GM04504 (cell line): ENCODE results near the gene YY1.
"Not testable (repeated sequence)": the region's sequence is repeated elsewhere in the genome, so short reads cannot be mapped to it uniquely, and the experiment has no call there.

Experiments used
- DNase-seq: peaks from one replicate; pipeline ENCODE4 v3.0.0-alpha.2; 2012; ENCODE audit warnings: low read depth

Gene YY1

GRCh38 chr14:100283984-100284881, 45.3 kb downstream of the YY1 start:
- no peak for DNase-seq

GRCh38 chr14:100285021-100285912, 46.3 kb downstream of the YY1 start:
- DNase-seq = no peak

- DNase-seq = no peak
Observed at GRCh38 chr14:100285913-100286400, 47.0 kb downstream of the YY1 start.

- DNase-seq = no peak
Observed at GRCh38 chr14:100286484-100287191, 47.7 kb downstream of the YY1 start.

GRCh38 chr14:100287202-100287997, 48.5 kb downstream of the YY1 start:
- DNase-seq = no peak

GRCh38 chr14:100287998-100288295, 49.0 kb downstream of the YY1 start:
- not testable (repeated sequence) for DNase-seq

- DNase-seq = no peak
Observed at GRCh38 chr14:100288382-100289185, 49.6 kb downstream of the YY1 start.

- no peak for DNase-seq
Observed at GRCh38 chr14:100289916-100290606, 51.1 kb downstream of the YY1 start.

- no peak for DNase-seq
Observed at GRCh38 chr14:100290607-100291304, 51.8 kb downstream of the YY1 start.

- DNase-seq = no peak
Observed at GRCh38 chr14:100291305-100292075, 52.5 kb downstream of the YY1 start.

- DNase-seq = no peak
Observed at GRCh38 chr14:100292301-100292775, 53.4 kb downstream of the YY1 start.

- DNase-seq = no peak
Observed at GRCh38 chr14:100292776-100293461, 54.0 kb downstream of the YY1 start.

GRCh38 chr14:100293497-100294212, 54.7 kb downstream of the YY1 start:
- no peak for DNase-seq

GRCh38 chr14:100294213-100294962, 55.4 kb downstream of the YY1 start:
- DNase-seq = no peak

- DNase-seq = no peak
Observed at GRCh38 chr14:100294963-100295330, 56.0 kb downstream of the YY1 start.

- DNase-seq = no peak
Observed at GRCh38 chr14:100295376-100296105, 56.6 kb downstream of the YY1 start.
